GM11168 (cell line): Measurements from ENCODE around the gene EXOC1.

ENCODE experiments used
- in situ Hi-C: fragments of 300-500 bp; cut with MboI; formaldehyde crosslinking; loops from one replicate; pipeline ENCODE4 v1.12.0; 2022; ENCODE audit warnings: low sequenced_read_pairs; ENCODE audit not compliant: unreplicated experiment

Gene EXOC1

GRCh38 chr4:55851885-55852284 lies 1.6 kb upstream of the EXOC1 start:
- in situ Hi-C loops, result loop anchor here (25.0 kb wide), 1 partner anchor 490 kb away; no protein-coding TSS in a partner anchor

- in situ Hi-C loops, result loop anchor here (25.0 kb wide), 1 partner anchor 492 kb away; no protein-coding TSS in a partner anchor
Measured at GRCh38 chr4:55854129-55854528, 681 bp downstream of the EXOC1 start.

- in situ Hi-C loops, result loop anchor here (25.0 kb wide), 1 partner anchor 495 kb away; no protein-coding TSS in a partner anchor
Measured at GRCh38 chr4:55857586-55857985, 4.1 kb downstream of the EXOC1 start.

- in situ Hi-C loops, result loop anchor here (25.0 kb wide), 1 partner anchor 497 kb away; no protein-coding TSS in a partner anchor
Measured at GRCh38 chr4:55859711-55860110, 6.3 kb downstream of the EXOC1 start.

- in situ Hi-C loops, result loop anchor here (25.0 kb wide), 1 partner anchor 502 kb away; no protein-coding TSS in a partner anchor
Measured at GRCh38 chr4:55864577-55865223, 11.3 kb downstream of the EXOC1 start.

- in situ Hi-C loops, result loop anchor here (25.0 kb wide), 1 partner anchor 503 kb away; no protein-coding TSS in a partner anchor
Measured at GRCh38 chr4:55865228-55865806, 11.9 kb downstream of the EXOC1 start.

GRCh38 chr4:55866290-55866907 lies 13.0 kb downstream of the EXOC1 start:
- in situ Hi-C loops, result loop anchor here (25.0 kb wide), 1 partner anchor 504 kb away; no protein-coding TSS in a partner anchor

GRCh38 chr4:55866973-55867574 lies 13.6 kb downstream of the EXOC1 start:
- in situ Hi-C loops, result loop anchor here (25.0 kb wide), 1 partner anchor 505 kb away; no protein-coding TSS in a partner anchor

- in situ Hi-C loops, result loop anchor here (25.0 kb wide), 1 partner anchor 506 kb away; no protein-coding TSS in a partner anchor
Measured at GRCh38 chr4:55868581-55869090, 15.2 kb downstream of the EXOC1 start.

- in situ Hi-C loops, result loop anchor here (25.0 kb wide), 1 partner anchor 509 kb away; no protein-coding TSS in a partner anchor
Measured at GRCh38 chr4:55871299-55871800, 17.9 kb downstream of the EXOC1 start.

GRCh38 chr4:55874831-55875230 lies 21.4 kb downstream of the EXOC1 start:
- in situ Hi-C loops, result loop anchor here (25.0 kb wide), 1 partner anchor 513 kb away; no protein-coding TSS in a partner anchor

- in situ Hi-C loops, result no loop called here
Measured at GRCh38 chr4:55876387-55876786, 22.9 kb downstream of the EXOC1 start.

- in situ Hi-C loops, result no loop called here
Measured at GRCh38 chr4:55879224-55879623, 25.8 kb downstream of the EXOC1 start.

- in situ Hi-C loops, result no loop called here
Measured at GRCh38 chr4:55880652-55881280, 27.3 kb downstream of the EXOC1 start.

- in situ Hi-C loops, result no loop called here
Measured at GRCh38 chr4:55884093-55884850, 30.8 kb downstream of the EXOC1 start.

- in situ Hi-C loops, result no loop called here
Measured at GRCh38 chr4:55884851-55885219, 31.4 kb downstream of the EXOC1 start.

- in situ Hi-C loops, result no loop called here
Measured at GRCh38 chr4:55887594-55887993, 34.1 kb downstream of the EXOC1 start.

GRCh38 chr4:55892156-55892555 lies 38.7 kb downstream of the EXOC1 start:
- in situ Hi-C loops, result no loop called here

- in situ Hi-C loops, result no loop called here
Measured at GRCh38 chr4:55896622-55897021, 43.2 kb downstream of the EXOC1 start.
